ENCODE measurements around the gene RANBP3. TPM values are rescaled to one million over a fixed set of nuclear protein-coding genes. Genes with fewer than 3 reads are reported as not detected.
A peak's percentile ranks its signal among the peaks of the same experiment; 100 is the strongest.

RANBP3 gene
- total RNA-seq, 4 donors from 2014 or later = 58.9 to 175 (median 65.0) TPM

DNA sequence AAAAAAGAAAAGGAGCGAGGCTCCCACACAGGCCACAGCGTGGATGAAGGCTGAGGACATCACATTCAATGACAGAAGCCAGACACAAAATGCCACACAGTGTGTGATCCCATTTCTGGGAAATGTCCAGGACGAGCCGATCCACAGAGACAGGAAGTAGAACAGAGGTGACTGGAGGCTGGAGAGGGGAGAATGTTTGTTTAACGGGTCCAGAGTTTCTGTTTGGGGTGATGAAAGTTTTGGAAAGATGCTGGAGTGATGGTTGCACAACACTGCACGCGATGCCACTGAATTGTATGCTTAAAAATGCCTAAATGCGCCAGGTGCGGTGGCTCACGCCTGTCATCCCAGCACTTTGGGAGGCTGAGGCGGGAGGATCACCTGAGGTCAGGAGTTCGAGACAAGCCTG is 107.0 kb downstream of the RANBP3 start:
- intact Hi-C loops (cut with DNase I; ENCODE audit: low total_unique reads) (no loop called here), in situ Hi-C loops (cut with MboI; ENCODE audit: low pct_ligation_motif_present in 1 of 4, low pct_unique_long_range_greater_than_20kb in 1 of 4, low sequenced_read_pairs in 3 of 4) (no loop called here)
- Histone ChIP-seq H3K4me1 (no peaks in the 10 kb centered on the region), H3K27me3 (no peaks in the 10 kb centered on the region), H3K27ac (peak overlapping the region in 2 of 4 donors; percentile 37 to 48), H3K4me3 (no peak overlapping the region), H3K36me3 (no peaks in the 10 kb centered on the region), H3K9me3 (no peaks in the 10 kb centered on the region)
- 59 to 73% methylated on average over 8 to 12 of the region's 12 CpGs for WGBS, 2 donors (ENCODE audit: low coverage in 1 of 2)
- TF ChIP-seq POLR2AphosphoS5 (IDR thresholded peaks at IDR 0.05) = peak; percentile 27 to 77 (median 59)
- TF ChIP-seq EP300 (IDR thresholded peaks at IDR 0.05; ENCODE audit: low read depth) = peak; percentile 39
- TF ChIP-seq, protein P1, sequence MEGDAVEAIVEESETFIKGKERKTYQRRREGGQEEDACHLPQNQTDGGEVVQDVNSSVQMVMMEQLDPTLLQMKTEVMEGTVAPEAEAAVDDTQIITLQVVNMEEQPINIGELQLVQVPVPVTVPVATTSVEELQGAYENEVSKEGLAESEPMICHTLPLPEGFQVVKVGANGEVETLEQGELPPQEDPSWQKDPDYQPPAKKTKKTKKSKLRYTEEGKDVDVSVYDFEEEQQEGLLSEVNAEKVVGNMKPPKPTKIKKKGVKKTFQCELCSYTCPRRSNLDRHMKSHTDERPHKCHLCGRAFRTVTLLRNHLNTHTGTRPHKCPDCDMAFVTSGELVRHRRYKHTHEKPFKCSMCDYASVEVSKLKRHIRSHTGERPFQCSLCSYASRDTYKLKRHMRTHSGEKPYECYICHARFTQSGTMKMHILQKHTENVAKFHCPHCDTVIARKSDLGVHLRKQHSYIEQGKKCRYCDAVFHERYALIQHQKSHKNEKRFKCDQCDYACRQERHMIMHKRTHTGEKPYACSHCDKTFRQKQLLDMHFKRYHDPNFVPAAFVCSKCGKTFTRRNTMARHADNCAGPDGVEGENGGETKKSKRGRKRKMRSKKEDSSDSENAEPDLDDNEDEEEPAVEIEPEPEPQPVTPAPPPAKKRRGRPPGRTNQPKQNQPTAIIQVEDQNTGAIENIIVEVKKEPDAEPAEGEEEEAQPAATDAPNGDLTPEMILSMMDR (IDR thresholded peaks at IDR 0.05) = no peak
- no peak for TF ChIP-seq POLR2A (IDR thresholded peaks at IDR 0.05)
- DNase-seq = no peak

DNA sequence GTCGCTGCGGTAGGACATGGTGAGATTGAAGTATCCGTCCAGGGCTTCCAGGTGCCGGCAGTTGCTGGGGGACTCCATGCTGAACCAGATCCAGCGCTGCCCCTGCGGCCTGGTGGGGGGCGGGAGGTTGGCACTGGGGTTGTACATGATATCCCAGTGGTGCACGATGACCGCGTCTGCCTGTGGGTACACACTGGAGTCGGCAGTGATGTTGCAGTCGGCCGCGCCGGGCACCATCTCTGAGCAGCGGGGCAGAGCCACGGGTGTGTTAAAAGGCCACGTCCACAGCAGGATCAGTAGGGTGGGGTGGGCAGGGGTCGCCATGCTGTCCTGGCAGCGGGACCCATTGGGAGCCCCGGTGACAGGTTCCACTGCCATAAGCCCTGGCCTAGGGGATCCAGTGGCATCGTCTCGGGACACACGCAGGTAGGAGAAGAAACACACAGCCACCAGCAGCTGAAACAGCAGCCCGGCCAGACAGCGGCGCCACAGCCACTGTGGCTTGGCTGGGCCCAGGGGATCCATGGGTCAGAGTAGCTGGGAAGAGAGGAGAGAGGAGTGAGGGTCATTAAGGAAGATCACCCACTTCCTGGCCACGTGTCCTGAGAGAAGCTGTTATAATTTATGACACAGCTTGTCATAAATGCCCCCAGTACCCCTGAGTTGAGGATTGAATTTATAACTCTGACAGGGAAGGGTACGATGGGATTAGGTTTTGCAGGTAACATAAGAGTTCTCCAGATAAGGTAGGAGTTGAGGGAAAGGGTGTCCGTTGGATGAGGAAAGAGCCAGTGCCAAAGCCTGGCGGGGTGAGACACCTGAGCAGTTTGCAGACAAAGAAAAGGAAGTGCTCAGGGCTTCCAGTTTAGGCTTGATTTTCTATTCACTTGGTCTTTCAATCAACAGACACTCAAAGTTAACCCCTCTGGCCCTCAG is 110.5 kb downstream of the RANBP3 start:
- H3K27me3 ChIP-seq = no peaks in the 10 kb centered on the region
- 31 to 87% methylated on average over 4 to 25 of the region's 31 CpGs for WGBS, 2 donors (ENCODE audit: low coverage in 1 of 2)
- no peaks in the 10 kb centered on the region for H3K9me3 ChIP-seq
- TF ChIP-seq EP300 (IDR thresholded peaks at IDR 0.05; ENCODE audit: low read depth) (no peak), POLR2AphosphoS5 (IDR thresholded peaks at IDR 0.05) (no peak), POLR2A (IDR thresholded peaks at IDR 0.05) (no peak)
- TF ChIP-seq, protein P1 (IDR thresholded peaks at IDR 0.05) = no peak
- no peaks in the 10 kb centered on the region for H3K36me3 ChIP-seq
- H3K27ac ChIP-seq = no peak overlapping the region
- in situ Hi-C loops (cut with MboI; ENCODE audit: low pct_ligation_motif_present in 1 of 4, low pct_unique_long_range_greater_than_20kb in 1 of 4, low sequenced_read_pairs in 3 of 4) (no loop called here), intact Hi-C loops (cut with DNase I; ENCODE audit: low total_unique reads) (no loop called here)
- no peaks in the 10 kb centered on the region for H3K4me1 ChIP-seq
- DNase-seq = no peak
- H3K4me3 ChIP-seq = no peak overlapping the region

Other genes with a start within 250 kb of the RANBP3 start
- gene PRR22, start 193.4 kb downstream of the RANBP3 start, total RNA-seq = 10 to 100 TPM in 1 of 4 donors, 1 to 10 TPM in 3; 1.1 to 10.5 (median 1.6) TPM
- gene DUS3L, start 187.0 kb downstream of the RANBP3 start, total RNA-seq = 10 to 100 TPM; 28.3 to 86.6 (median 56.6) TPM
- 1 to 10 TPM in 3 of 4 donors, under 1 TPM in 1; 0.82 to 3.8 (median 1.5) TPM for gene NRTN, start 173.1 kb downstream of the RANBP3 start, total RNA-seq
- gene FUT6, start 138.4 kb downstream of the RANBP3 start, total RNA-seq = 100 to 1,000 TPM in 2 of 4 donors, 10 to 100 TPM in 2; 71.9 to 251 (median 115) TPM
- gene FUT3, start 126.7 kb downstream of the RANBP3 start, total RNA-seq = 100 to 1,000 TPM; 180 to 222 (median 191) TPM
- 1 to 10 TPM in 1 of 4 donors, not detected in 3; 4.8 TPM for gene FUT5, start 107.6 kb downstream of the RANBP3 start, total RNA-seq
- gene NDUFA11, start 74.3 kb downstream of the RANBP3 start, total RNA-seq = 100 to 1,000 TPM; 149 to 352 (median 235) TPM
- gene VMAC, start 73.3 kb downstream of the RANBP3 start, total RNA-seq = 10 to 100 TPM in 2 of 4 donors, 1 to 10 TPM in 2; 8.9 to 59.5 (median 18.4) TPM
- gene CAPS, start 63.9 kb downstream of the RANBP3 start, total RNA-seq = 10 to 100 TPM; 24.6 to 57.3 (median 38.0) TPM
- gene RFX2, start 132.4 kb upstream of the RANBP3 start, total RNA-seq = 10 to 100 TPM in 2 of 4 donors, 1 to 10 TPM in 2; 6.1 to 57.5 (median 11.8) TPM
- gene ACSBG2, start 157.5 kb upstream of the RANBP3 start, total RNA-seq = not detected